LNCaP clone FGC (cell line): ENCODE measurements around the gene SLC2A4.

Experiments
- DNase-seq: peaks from one replicate; pipeline ENCODE4 v3.0.0-alpha.2; 2011; ENCODE audit warnings: low read depth
- H3K4me3 ChIP-seq: 2 replicates; pipeline ENCODE4 v1.5.1; 2011; ENCODE audit warnings: mild to moderate bottlenecking, low read depth, low read length, control low read depth
- CTCF ChIP-seq: IDR thresholded peaks from 2 replicates; pipeline ENCODE4 v1.5.1; 2012; ENCODE audit warnings: mild to moderate bottlenecking; ENCODE audit not compliant: control insufficient read depth, insufficient read depth; ENCODE audit errors: extremely low read depth

Gene SLC2A4

DNA sequence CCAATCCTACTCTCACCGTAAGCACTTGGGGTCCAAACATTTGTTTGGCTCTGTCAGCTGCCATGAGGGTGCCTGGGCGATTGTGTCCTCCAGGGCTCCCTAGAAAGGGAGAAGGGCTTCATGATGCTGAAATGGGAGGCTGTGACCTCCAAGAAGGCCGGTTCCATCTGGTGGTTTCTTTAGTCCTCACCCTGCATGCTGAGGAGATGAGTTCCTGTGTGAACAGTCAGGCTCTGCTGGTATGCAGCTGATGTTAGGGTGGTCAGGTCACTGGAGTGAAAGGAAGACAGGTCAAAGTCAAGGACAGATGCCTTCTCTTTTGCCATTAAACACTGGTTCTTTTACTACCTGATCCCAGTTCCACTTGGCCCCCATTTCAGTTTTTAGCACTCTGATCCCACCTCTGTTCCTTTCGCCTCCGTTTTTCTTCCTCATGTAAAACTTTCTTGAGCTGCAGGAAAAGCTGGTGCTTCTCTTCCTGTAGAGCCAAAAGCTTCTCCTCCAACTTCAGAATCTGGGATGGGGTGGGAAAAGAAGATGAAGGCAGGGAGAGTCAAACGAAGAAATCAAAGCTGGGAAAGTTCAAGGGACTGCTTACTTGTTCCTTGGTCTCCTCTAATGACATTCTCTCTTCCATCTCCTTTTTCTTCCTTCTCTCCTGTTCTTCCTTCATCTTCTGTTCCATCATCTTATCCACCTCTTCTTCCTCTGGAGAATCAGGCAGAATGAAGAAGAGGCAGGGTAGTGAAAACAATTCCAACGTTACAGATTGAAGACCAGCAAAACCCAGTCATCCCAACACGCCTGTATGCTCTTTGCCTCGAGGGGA is 32.6 kb downstream of the SLC2A4 start:
- TF ChIP-seq CTCF = no peak
- DNase-seq = no peak
- peak overlapping the region; percentile 86 for H3K4me3 ChIP-seq

DNA sequence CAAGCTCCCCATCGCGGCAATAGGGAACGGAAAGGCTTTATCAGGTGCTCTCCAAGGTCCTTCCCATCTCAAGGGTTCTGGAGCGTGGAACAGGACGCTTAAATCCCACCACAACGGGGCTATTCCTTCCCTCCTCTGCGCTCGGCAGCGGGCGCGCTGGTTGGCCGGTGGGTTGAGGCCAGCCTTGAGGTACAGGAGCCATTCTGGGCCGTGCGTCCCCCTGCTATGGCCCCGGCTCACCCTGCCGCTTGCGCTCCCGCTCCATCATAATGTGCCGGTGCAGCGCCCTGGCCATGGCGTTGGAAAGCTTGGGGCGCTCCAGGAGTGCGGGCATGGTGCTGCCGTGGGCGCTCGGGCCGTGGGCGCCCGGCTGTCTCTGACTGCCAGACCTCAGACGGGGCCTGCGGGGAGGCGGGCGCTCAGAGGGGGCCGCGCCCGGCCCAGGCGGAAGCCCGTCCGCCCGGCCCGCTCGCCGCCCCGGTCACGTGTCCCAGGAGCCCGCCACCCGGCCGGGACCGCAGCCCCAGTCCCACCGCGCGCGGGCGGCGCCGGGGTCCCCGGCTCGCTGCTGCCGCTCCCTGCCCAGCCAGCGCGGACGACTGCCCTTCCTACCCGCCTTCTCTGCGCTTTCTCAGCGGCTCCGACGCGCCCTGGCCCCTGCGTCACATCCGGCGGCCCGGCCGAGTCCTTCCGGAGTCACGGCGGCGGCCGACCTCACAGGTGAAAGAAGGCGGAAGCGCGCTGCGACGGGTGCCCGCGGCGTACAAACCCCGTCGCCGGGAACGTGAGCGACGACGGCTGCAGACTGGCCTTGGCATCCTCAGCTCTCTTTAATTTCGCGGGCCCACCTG is 33.4 kb downstream of the SLC2A4 start, which contains the start of gene GPS2:
TSS of gene GPS2 (minus strand) at position 642 of the 851 bp plus-strand sequence. CDS start at position 334, 308 bp downstream.
- no peak for TF ChIP-seq CTCF
- peak; percentile 57 for DNase-seq
- peak within 1 kb of the TSS; percentile 86 for H3K4me3 ChIP-seq

- H3K4me3 ChIP-seq = peak overlapping the region; percentile 86
- no peak for DNase-seq
- TF ChIP-seq CTCF = no peak
Observed at GRCh38 chr17:7315570-7316235, 34.2 kb downstream of the SLC2A4 start.

DNA sequence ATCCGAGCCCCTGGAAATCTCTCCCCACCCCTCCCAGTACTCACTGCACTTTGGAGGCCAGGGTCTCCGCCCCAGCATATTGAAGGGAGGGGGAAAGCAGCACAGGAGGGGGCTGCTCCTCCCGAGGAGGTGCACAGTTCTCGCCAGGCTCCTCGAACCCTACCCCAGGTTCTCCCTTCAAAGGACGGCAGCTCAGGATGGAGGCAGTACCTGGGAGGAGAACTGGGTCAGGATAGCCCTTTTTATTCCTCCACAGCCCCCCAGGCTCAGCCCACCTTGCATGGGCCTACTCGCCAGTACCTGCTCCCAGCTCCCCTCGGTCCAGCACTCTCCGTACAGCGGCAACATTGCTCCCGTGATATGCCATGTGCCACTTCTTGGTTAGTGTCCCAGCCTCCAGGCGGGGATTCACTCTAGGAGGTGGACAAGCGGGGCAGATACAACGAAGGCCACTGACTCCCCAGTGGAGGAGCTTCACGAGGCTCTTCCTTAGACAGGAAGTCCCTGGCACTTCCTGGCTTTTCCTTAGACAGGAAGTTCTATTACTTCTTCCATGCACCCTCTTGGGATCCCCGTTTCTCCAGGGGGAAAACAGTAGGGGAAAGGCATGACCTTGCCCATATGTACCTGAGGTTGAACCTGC is 35.8 kb downstream of the SLC2A4 start:
- H3K4me3 ChIP-seq = no peak overlapping the region
- DNase-seq = no peak
- no peak for TF ChIP-seq CTCF

- no peak for TF ChIP-seq CTCF
- H3K4me3 ChIP-seq = no peak overlapping the region
- DNase-seq = no peak
Observed at GRCh38 chr17:7318121-7318860, 36.8 kb downstream of the SLC2A4 start.

DNA sequence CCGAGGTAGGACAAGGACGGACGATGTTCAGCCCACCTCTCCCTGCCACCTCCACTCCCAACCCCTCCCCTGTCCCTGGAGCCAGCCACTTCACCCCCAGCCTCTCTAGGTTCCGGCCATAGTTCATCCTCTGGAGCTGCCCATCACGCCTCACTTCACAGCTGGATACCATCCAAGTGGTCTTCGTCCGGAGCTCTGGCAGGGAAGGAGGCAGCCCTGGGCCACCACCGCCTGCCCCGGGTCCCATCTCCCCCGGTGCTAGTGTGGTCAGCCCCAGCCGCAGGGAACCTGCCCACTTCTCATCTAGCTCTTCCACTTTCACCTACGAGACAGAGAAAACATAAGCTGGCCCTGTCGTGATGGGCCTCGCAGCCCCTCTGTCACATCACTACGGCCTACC is 39.9 kb downstream of the SLC2A4 start:
- no peak overlapping the region for H3K4me3 ChIP-seq
- no peak for TF ChIP-seq CTCF
- no peak for DNase-seq
